Hippocampal formation (tissue), 2 donors: ENCODE results near the gene STYX.
"Not testable (repeated sequence)": the region's sequence is repeated elsewhere in the genome, so short reads cannot be mapped to it uniquely, and the experiment has no call there.

Experiments used
- DNase-seq, 2 donors: peaks; one replicate each; lab custom pipeline; 2025; lab: John Stamatoyannopoulos, UW

Gene STYX

DNA sequence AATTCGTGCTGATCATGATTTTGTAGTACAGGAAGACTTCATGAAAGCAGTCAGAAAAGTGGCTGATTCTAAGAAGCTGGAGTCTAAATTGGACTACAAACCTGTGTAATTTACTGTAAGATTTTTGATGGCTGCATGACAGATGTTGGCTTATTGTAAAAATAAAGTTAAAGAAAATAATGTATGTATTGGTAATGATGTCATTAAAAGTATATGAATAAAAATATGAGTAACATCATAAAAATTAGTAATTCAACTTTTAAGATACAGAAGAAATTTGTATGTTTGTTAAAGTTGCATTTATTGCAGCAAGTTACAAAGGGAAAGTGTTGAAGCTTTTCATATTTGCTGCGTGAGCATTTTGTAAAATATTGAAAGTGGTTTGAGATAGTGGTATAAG, 2.5 kb upstream of the STYX start:
- DNase-seq = not testable (repeated sequence)

DNA sequence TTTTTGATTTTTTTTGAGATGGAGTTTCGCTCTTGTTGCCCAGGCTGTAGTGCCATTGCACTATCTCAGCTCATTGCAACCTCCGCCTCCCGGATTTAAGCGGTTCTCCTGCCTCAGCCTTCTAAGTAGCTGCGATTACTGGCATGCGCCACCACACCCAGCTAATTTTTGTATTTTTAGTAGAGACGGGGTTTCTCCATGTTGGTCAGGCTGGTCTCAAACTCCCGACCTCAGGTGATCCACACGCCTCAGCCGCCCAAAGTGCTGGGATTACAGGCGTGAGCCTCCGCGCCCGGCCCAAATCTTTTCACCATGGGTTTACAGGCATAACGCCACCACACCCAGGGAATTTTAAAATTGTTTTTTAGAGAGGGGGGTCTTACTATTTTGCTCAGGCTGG, 931 bp upstream of the STYX start:
- not testable (repeated sequence) for DNase-seq

- DNase-seq = no peak
Measured at GRCh38 chr14:52729585-52729924, 411 bp upstream of the STYX start.

GRCh38 chr14:52730709-52731111, 744 bp downstream of the STYX start:
- DNase-seq = no peak

DNA sequence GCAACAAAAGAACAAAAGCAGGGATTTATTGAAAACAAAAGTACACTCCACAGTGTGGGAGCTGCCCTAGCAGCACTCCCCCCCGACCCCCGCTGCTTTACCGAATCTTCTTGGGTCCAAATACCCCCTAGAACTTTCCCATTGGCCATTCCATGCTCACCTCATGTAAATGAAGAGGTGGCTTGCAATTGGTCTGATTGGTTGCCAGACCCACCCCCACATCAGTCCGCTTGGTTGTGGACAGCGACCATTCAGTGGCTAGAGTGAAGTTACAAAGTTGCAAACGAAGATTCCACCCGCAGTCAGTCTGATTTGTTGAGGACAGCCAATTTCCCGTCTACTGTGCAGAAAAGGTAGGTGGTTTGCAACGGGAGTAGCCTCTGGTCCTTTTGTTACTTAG, 3.9 kb downstream of the STYX start:
- DNase-seq = no peak

DNA sequence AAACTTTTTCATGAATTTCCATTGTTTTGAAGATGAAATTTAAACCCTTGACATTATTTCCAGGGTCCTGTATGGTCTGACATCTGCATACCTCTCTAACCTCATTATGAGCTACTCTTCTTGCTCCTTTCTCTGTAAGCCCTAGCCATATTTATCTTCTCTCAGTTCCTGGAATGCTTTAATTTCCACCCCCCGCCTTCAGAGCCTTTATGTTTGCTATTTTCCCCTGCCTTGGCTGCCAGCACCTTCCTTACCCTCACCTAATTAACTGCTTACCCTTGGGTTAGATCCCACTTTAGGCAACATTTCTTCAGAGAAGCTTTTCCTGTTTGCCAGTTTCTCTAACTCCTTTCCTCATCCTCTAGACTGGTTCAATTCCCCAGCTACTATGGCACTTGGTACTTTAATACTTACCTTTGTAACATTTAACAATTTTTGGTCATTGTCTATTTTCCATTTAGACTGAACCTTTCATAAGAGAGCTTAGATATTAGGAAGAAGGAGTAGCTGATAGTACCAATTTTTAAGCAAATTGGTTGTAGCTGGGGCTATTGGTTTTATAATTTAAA, 6.0 kb downstream of the STYX start:
- DNase-seq = no peak

- DNase-seq = no peak
Measured at GRCh38 chr14:52738409-52738808, 8.4 kb downstream of the STYX start.

GRCh38 chr14:52740751-52741150, 10.8 kb downstream of the STYX start:
- no peak for DNase-seq

- no peak for DNase-seq
Measured at GRCh38 chr14:52741865-52742264, 11.9 kb downstream of the STYX start.

GRCh38 chr14:52748647-52749292, 18.8 kb downstream of the STYX start:
- no peak for DNase-seq

DNA sequence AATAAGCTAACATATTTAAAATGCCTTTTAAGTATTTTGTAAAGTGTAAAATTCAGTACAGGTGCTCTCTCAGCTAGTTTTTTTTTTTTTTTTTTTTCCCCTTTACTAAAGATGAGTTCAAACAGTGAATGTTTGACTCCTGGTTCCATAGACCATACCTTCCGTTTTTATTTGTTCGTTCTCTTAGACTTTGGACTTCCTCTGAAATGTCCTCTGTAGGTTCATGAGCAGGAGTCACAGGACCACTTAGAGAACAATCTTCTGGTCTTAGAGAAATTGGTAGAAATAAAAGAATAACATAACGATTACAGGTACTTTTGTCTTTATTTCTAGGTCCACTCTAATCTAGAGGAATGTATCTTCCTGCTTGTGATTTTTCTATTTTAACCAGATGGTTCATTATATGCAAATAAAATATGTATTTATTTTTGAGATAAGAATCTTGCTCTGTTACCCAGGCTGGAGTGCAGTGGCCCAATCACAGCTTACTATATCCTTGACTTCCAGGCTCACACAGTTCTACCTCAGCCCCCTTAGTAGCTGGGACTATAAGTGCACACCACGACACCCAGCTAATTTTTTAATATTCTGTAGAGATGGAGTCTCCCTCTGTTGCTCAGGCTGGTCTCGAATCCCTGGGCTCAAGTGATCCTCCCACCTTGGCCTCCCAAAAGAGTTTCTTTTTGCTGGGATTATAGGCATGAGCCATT, 25.8 kb downstream of the STYX start:
- no peak for DNase-seq

GRCh38 chr14:52759145-52759544, 29.2 kb downstream of the STYX start:
- DNase-seq = no peak

DNA sequence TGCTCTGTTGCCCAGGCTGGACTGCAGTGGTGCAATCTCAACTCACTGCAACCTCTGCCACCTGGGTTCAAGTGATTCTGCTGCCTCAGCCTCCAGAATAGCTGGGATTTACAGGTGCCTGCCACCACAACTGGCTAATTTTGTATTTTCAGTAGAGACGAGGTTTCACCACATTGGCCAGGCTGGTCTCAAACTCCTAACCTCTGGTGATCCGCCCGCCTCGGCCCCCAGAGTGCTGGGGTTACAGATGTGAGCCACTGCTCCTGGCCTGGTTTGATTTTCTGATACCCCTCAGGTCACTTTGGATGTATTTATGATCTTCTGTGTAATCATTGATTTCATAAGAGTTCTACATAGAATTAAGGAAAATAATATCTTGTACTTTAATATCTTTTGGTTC, 33.0 kb downstream of the STYX start:
- DNase-seq = not testable (repeated sequence)

DNA sequence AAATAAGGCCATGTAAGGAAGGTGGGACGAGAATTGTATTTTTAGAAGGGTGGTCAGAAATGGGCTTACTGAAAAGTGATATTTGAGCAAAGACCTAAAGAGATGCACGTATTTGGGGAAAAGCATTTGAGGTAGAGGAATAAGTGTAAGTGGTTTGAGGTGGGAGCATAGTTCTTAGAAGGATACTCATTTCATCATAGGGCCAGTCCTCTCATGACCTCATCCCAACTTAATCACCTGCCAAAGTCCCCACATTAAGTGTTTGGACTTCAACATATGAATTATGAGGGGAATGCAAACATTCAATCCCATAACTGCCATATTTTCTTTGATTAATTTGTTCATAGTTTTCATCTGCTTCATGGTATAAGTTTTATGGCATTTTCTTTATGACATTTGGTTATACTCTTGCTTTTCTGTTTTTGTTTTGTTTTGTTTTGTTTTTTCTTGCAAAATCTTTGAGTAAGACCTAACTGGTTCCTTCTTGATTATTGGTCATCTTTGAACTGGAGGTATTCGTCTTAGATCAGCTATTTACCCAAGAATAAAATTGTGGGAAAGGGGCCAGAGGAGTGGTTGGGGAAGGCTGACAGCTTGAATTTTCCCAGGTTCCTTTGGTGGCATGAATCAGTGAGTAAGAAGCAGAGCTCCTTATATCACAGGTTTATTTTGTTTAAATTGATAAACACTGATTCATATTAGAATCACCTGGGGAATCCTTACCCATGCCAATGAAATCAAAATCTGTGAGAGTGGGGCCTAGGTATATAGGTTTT, 37.3 kb downstream of the STYX start:
- DNase-seq = no peak

- no peak for DNase-seq
Measured at GRCh38 chr14:52769887-52770286, 39.9 kb downstream of the STYX start.

GRCh38 chr14:52776816-52777215, 46.9 kb downstream of the STYX start:
- no peak for DNase-seq

DNA sequence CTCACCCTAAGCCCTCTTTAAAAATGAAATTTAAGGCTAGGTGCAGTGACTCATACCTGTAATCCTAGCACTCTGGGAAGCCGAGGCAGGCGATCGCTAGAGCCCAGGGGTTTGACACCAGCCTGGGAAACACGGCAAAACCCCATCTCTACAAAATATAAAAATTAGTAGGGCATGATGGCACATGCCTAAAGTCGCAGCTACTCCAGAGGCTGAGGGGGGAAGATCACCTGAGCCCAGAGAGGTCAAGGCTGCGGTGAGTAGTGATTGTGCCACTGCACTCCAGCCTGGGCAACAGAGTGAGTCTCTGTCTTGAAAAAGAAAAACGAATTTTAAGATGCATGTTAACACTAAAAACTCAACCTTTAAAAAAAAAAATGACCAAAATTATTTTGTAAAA, 48.7 kb downstream of the STYX start:
- DNase-seq = no peak

- no peak for DNase-seq
Measured at GRCh38 chr14:52780893-52781292, 50.9 kb downstream of the STYX start.

DNA sequence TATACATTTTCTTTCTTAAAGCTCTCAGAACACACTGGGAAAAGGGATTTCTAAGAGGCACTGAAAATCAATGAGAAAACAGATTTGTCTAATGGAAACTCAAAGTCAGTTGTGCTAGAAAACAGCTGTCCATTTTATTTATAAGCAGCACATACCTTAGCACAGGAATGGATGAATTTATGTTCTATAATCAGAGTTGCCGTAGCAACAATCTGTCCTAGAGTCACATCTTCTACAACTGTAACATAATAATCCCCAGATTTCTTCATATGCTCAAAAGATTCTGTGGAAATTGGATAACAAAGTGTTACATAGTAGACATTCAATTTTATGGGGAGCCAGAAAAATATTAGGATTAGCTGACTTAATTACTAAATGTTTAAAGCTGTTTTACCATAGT, 51.7 kb downstream of the STYX start:
- DNase-seq = no peak

DNA sequence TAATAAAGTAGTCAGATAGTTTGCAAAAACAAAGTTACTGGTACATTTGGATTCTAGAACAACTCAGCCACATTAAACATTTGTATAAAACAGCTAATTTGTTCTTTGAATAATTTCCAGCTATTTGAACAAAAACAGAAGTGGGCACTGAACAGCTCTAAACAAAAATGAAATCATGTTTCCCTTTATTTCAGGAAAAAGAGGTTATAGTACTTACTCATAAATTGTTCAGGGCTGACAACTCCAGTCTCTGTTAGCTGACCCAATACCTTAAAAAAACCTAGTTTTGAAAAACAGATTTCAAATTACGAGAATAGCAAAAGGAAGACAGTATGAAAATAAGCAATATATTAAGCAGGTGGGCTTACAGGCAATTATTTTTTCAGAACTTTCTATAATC, 53.2 kb downstream of the STYX start:
- no peak for DNase-seq

GRCh38 chr14:52786887-52787286, 56.9 kb downstream of the STYX start:
- no peak for DNase-seq

DNA sequence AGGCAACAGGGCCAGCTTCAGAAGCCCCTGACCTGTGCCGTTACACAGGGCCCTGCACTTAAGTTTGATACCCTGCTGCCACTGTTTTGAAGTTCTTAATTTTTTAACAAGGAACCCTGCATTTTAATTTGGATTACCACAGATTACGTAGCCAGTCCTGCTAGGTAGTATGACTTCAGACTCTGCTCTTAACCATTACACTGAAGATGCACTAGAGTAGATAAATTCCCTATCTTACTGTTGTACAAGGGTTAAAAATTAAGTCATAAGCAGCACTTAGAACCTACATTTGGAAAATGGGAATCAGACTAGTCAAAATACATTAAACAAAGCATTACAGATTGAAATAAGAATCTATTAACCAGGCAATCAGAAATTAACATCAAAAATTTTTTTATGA, 59.2 kb downstream of the STYX start:
- no peak for DNase-seq
